GM23338 (cell line): ENCODE data around the gene CNP. TPM values are rescaled to one million over a fixed set of nuclear protein-coding genes. Genes with fewer than 3 reads are reported as not detected.

Experiments used
- ATAC-seq: fragments of 200-7000 bp; cut with Tn5 transposase; 3 replicates; pipeline ENCODE4 v1.9.1; 2020
- DNase-seq: peaks from one replicate; pipeline ENCODE4 v3.0.0-alpha.2; 2015; ENCODE audit warnings: low spot score
- H2AFZ ChIP-seq: fragments of 200-600 bp; sonication (generic); 2 replicates; pipeline ENCODE4 v1.8.0; 2016; ENCODE audit warnings: antibody characterized with exemption, mild to moderate bottlenecking, moderate library complexity
- H3F3A ChIP-seq: fragments of 200-600 bp; sonication (generic); replicated peaks from 2 replicates; pipeline ENCODE4 v1.8.0; 2017; ENCODE audit warnings: antibody characterized with exemption, mixed run types, low read depth
- H3K27ac ChIP-seq: fragments of 200-600 bp; sonication (generic); 2 replicates; pipeline ENCODE4 v1.6.1; 2016; ENCODE audit warnings: low read depth
- H3K27me3 ChIP-seq: fragments of 200-600 bp; sonication (generic); 2 replicates; pipeline ENCODE4 v1.8.0; 2016; ENCODE audit warnings: mild to moderate bottlenecking, mixed run types, moderate library complexity; ENCODE audit not compliant: insufficient read depth
- H3K36me3 ChIP-seq: fragments of 200-600 bp; sonication (generic); 2 replicates; pipeline ENCODE4 v1.8.0; 2016; ENCODE audit warnings: mild to moderate bottlenecking; ENCODE audit not compliant: insufficient read depth
- H3K4me1 ChIP-seq: fragments of 200-600 bp; sonication (generic); 2 replicates; pipeline ENCODE4 v1.8.0; 2016; ENCODE audit warnings: mild to moderate bottlenecking, moderate library complexity; ENCODE audit not compliant: insufficient read depth
- H3K4me2 ChIP-seq: fragments of 200-600 bp; sonication (generic); 2 replicates; pipeline ENCODE4 v1.7.1; 2017; ENCODE audit warnings: mixed run types
- H3K4me3 ChIP-seq: fragments of 200-600 bp; sonication (generic); 2 replicates; pipeline ENCODE4 v1.6.1; 2016; ENCODE audit warnings: mixed run types
- H3K79me2 ChIP-seq: fragments of 200-600 bp; sonication (generic); replicated peaks from 2 replicates; pipeline ENCODE4 v1.8.0; 2017; ENCODE audit warnings: mild to moderate bottlenecking; ENCODE audit not compliant: insufficient read depth
- H3K9me2 ChIP-seq: fragments of 200-600 bp; sonication (generic); 2 replicates; pipeline ENCODE4 v1.8.0; 2017; ENCODE audit not compliant: insufficient read depth
- H4K20me1 ChIP-seq: fragments of 200-600 bp; sonication (generic); replicated peaks from 2 replicates; pipeline ENCODE4 v1.8.0; 2017; ENCODE audit warnings: mild to moderate bottlenecking; ENCODE audit not compliant: insufficient read depth
- H3K27ac Mint-ChIP-seq: 2 replicates; pipeline ENCODE4 v1.8.0; 2020; ENCODE audit warnings: inconsistent platforms, mild to moderate bottlenecking, moderate library complexity, mixed read lengths
- H3K27me3 Mint-ChIP-seq: 3 replicates; pipeline ENCODE4 v1.8.0; 2022; ENCODE audit warnings: low read depth, mild to moderate bottlenecking, moderate library complexity, mixed read lengths, inconsistent platforms; ENCODE audit not compliant: insufficient read depth, poor library complexity
- H3K36me3 Mint-ChIP-seq: 3 replicates; pipeline ENCODE4 v1.8.0; 2021; ENCODE audit warnings: low read depth, mild to moderate bottlenecking, inconsistent platforms, moderate library complexity, mixed read lengths
- H3K4me1 Mint-ChIP-seq: 3 replicates; pipeline ENCODE4 v1.8.0; 2020; ENCODE audit warnings: mild to moderate bottlenecking, inconsistent platforms, mixed read lengths
- H3K4me3 Mint-ChIP-seq: 3 replicates; pipeline ENCODE4 v1.8.0; 2021; ENCODE audit warnings: moderate library complexity, mild to moderate bottlenecking, inconsistent platforms, mixed read lengths
- H3K9me3 Mint-ChIP-seq: 3 replicates; pipeline ENCODE4 v1.8.0; 2020; ENCODE audit warnings: moderate library complexity, mild to moderate bottlenecking, inconsistent platforms, mixed read lengths
- CREB1 ChIP-seq: fragments of 250-450 bp; sonication (Bioruptor Pico); IDR thresholded peaks from 2 replicates; pipeline ENCODE4 v1.5.0; 2020; ENCODE audit warnings: low read depth, mild to moderate bottlenecking, moderate library complexity
- POLR2AphosphoS5 ChIP-seq: IDR thresholded peaks from 2 replicates; pipeline ENCODE4 v1.6.1; 2016; ENCODE audit warnings: antibody characterized with exemption, low read depth
- STAT1 ChIP-seq: IDR thresholded peaks from one replicate; pipeline ENCODE4 v1.6.1; 2016; ENCODE audit warnings: antibody characterized with exemption; ENCODE audit not compliant: unreplicated experiment
- polyA plus RNA-seq: library from polyadenylated mRNA; unstranded; fragments of >200 nt; fragmentation: Nextera tagmentation; extraction: Ambion mirVana; gene quantifications from 2 replicates; pipeline ENCODE4 v1.2.1, GENCODE V29; 2016
- total RNA-seq: library from RNA; depleted of rRNA; stranded (reverse); fragments of >200 nt; shearing (Covaris generic); gene quantifications from 2 replicates; pipeline ENCODE4 v1.2.3, GENCODE V29; 2014
- TF ChIP-seq, protein P1 (sequence below): IDR thresholded peaks from one replicate; pipeline ENCODE4 v1.6.1; 2018; ENCODE audit warnings: antibody characterized with exemption; ENCODE audit not compliant: unreplicated experiment
- TF ChIP-seq, protein P2 (sequence below), 2 experiments: fragments of 200-600 bp in 1 of 2; sonication (generic) in 1 of 2; conservative IDR thresholded peaks; 2 replicates each; pipeline versions ENCODE4 v1.5.1 to v1.6.1; 2016 to 2017; ENCODE audit warnings: antibody characterized with exemption in 2 of 2, low read depth in 2 of 2, mild to moderate bottlenecking in 2 of 2, moderate library complexity in 1 of 2
- TF ChIP-seq, protein P3 (sequence below): fragments of 250-450 bp; sonication (Bioruptor Pico); IDR thresholded peaks from 2 replicates; pipeline ENCODE4 v1.5.0; 2020; ENCODE audit warnings: mild to moderate bottlenecking, moderate library complexity
- TF ChIP-seq, protein P4 (sequence below): IDR thresholded peaks from 2 replicates; pipeline ENCODE4 v1.6.1; 2016; ENCODE audit warnings: antibody characterized with exemption

The CNP gene
- total and polyA plus RNA-seq, 2 experiments from 2014 or later, result 30.8 to 47.8 TPM

DNA sequence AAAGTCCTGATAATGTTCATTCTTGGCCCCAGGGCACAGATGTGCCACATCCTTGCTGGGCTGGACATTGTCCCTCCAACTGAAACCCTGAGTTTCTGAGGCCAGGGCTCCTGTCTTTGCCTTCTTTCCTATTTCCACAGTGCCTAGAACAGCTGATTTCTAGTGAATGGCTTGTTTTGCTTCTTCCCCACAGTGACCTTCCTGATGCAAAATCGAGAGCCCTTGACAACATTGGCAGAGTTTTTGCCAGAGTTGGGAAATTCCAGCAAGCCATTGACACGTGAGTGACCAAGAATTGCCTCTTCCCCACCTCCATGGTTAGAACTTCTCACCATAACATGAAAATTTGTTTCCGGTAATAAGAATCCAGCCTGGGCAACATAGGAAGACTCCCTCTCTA lies 21.7 kb upstream of the CNP start (continued):
- TF ChIP-seq, protein P1, sequence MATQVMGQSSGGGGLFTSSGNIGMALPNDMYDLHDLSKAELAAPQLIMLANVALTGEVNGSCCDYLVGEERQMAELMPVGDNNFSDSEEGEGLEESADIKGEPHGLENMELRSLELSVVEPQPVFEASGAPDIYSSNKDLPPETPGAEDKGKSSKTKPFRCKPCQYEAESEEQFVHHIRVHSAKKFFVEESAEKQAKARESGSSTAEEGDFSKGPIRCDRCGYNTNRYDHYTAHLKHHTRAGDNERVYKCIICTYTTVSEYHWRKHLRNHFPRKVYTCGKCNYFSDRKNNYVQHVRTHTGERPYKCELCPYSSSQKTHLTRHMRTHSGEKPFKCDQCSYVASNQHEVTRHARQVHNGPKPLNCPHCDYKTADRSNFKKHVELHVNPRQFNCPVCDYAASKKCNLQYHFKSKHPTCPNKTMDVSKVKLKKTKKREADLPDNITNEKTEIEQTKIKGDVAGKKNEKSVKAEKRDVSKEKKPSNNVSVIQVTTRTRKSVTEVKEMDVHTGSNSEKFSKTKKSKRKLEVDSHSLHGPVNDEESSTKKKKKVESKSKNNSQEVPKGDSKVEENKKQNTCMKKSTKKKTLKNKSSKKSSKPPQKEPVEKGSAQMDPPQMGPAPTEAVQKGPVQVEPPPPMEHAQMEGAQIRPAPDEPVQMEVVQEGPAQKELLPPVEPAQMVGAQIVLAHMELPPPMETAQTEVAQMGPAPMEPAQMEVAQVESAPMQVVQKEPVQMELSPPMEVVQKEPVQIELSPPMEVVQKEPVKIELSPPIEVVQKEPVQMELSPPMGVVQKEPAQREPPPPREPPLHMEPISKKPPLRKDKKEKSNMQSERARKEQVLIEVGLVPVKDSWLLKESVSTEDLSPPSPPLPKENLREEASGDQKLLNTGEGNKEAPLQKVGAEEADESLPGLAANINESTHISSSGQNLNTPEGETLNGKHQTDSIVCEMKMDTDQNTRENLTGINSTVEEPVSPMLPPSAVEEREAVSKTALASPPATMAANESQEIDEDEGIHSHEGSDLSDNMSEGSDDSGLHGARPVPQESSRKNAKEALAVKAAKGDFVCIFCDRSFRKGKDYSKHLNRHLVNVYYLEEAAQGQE, result no peak

DNA sequence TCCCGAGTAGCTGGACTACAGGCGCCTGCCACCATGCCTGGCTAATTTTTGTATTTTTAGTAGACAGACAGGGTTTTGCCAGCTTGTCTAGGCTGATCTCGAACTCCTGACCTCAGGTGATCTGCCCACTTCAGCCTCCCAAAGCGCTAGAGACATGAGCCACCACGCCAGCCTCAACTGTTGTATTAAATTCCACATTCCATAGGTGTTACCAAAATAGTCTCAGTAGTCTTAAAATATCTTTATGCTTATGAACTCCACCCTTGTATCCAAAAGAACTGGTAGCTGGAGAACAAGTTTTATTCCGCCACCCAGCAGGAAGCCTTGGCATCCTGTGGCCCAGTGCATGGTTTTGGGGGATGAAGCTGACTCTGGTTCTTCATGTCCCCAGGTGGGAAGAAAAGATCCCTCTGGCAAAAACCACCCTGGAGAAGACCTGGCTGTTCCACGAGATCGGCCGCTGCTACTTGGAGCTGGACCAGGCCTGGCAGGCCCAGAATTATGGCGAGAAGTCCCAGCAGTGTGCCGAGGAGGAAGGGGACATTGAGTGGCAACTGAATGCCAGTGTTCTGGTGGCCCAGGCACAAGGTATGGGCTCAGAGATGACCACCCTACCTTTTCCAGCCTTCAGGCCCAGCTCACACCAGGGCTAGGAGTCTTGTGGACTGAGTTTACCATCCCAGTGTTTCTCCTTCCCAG lies 17.7 kb upstream of the CNP start:
- Histone ChIP-seq H3F3A (no peaks in the 10 kb centered on the region), H3K4me2 (no peak overlapping the region), H3K36me3 (no peaks in the 10 kb centered on the region), H4K20me1 (no peaks in the 10 kb centered on the region), H3K4me1 (no peaks in the 10 kb centered on the region), H3K9me2 (no peaks in the 10 kb centered on the region), H3K4me3 (no peak overlapping the region), H2AFZ (no peak overlapping the region), H3K27ac (no peak overlapping the region), H3K27me3 (no peaks in the 10 kb centered on the region), H3K79me2 (no peaks in the 10 kb centered on the region)
- ATAC-seq (no peak), DNase-seq (no peak)
- no peaks in the 10 kb centered on the region for H3K9me3 Mint-ChIP-seq
- no peaks in the 10 kb centered on the region for H3K36me3 Mint-ChIP-seq
- H3K4me1 Mint-ChIP-seq, result no peaks in the 10 kb centered on the region
- no peak overlapping the region for H3K27ac Mint-ChIP-seq
- H3K27me3 Mint-ChIP-seq, result peaks cover 4% of the 10 kb centered on the region
- no peak overlapping the region for H3K4me3 Mint-ChIP-seq
- TF ChIP-seq, protein P2, sequence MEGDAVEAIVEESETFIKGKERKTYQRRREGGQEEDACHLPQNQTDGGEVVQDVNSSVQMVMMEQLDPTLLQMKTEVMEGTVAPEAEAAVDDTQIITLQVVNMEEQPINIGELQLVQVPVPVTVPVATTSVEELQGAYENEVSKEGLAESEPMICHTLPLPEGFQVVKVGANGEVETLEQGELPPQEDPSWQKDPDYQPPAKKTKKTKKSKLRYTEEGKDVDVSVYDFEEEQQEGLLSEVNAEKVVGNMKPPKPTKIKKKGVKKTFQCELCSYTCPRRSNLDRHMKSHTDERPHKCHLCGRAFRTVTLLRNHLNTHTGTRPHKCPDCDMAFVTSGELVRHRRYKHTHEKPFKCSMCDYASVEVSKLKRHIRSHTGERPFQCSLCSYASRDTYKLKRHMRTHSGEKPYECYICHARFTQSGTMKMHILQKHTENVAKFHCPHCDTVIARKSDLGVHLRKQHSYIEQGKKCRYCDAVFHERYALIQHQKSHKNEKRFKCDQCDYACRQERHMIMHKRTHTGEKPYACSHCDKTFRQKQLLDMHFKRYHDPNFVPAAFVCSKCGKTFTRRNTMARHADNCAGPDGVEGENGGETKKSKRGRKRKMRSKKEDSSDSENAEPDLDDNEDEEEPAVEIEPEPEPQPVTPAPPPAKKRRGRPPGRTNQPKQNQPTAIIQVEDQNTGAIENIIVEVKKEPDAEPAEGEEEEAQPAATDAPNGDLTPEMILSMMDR (conservative IDR thresholded peaks at IDR 0.05; ENCODE audit: low read depth in 2 of 2), result no peak
- TF ChIP-seq POLR2AphosphoS5 (no peak), STAT1 (no peak), CREB1 (CRISPR knock-in tag) (no peak)
- TF ChIP-seq, protein P1, result no peak
- TF ChIP-seq, protein P3, sequence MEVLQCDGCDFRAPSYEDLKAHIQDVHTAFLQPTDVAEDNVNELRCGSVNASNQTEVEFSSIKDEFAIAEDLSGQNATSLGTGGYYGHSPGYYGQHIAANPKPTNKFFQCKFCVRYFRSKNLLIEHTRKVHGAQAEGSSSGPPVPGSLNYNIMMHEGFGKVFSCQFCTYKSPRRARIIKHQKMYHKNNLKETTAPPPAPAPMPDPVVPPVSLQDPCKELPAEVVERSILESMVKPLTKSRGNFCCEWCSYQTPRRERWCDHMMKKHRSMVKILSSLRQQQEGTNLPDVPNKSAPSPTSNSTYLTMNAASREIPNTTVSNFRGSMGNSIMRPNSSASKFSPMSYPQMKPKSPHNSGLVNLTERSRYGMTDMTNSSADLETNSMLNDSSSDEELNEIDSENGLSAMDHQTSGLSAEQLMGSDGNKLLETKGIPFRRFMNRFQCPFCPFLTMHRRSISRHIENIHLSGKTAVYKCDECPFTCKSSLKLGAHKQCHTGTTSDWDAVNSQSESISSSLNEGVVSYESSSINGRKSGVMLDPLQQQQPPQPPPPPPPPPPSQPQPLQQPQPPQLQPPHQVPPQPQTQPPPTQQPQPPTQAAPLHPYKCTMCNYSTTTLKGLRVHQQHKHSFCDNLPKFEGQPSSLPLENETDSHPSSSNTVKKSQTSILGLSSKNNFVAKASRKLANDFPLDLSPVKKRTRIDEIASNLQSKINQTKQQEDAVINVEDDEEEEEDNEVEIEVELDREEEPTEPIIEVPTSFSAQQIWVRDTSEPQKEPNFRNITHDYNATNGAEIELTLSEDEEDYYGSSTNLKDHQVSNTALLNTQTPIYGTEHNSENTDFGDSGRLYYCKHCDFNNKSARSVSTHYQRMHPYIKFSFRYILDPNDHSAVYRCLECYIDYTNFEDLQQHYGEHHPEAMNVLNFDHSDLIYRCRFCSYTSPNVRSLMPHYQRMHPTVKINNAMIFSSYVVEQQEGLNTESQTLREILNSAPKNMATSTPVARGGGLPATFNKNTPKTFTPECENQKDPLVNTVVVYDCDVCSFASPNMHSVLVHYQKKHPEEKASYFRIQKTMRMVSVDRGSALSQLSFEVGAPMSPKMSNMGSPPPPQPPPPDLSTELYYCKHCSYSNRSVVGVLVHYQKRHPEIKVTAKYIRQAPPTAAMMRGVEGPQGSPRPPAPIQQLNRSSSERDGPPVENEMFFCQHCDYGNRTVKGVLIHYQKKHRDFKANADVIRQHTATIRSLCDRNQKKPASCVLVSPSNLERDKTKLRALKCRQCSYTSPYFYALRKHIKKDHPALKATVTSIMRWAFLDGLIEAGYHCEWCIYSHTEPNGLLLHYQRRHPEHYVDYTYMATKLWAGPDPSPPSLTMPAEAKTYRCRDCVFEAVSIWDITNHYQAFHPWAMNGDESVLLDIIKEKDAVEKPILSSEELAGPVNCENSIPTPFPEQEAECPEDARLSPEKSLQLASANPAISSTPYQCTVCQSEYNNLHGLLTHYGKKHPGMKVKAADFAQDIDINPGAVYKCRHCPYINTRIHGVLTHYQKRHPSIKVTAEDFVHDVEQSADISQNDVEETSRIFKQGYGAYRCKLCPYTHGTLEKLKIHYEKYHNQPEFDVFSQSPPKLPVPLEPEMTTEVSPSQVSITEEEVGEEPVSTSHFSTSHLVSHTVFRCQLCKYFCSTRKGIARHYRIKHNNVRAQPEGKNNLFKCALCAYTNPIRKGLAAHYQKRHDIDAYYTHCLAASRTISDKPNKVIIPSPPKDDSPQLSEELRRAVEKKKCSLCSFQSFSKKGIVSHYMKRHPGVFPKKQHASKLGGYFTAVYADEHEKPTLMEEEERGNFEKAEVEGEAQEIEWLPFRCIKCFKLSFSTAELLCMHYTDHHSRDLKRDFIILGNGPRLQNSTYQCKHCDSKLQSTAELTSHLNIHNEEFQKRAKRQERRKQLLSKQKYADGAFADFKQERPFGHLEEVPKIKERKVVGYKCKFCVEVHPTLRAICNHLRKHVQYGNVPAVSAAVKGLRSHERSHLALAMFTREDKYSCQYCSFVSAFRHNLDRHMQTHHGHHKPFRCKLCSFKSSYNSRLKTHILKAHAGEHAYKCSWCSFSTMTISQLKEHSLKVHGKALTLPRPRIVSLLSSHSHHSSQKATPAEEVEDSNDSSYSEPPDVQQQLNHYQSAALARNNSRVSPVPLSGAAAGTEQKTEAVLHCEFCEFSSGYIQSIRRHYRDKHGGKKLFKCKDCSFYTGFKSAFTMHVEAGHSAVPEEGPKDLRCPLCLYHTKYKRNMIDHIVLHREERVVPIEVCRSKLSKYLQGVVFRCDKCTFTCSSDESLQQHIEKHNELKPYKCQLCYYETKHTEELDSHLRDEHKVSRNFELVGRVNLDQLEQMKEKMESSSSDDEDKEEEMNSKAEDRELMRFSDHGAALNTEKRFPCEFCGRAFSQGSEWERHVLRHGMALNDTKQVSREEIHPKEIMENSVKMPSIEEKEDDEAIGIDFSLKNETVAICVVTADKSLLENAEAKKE (CRISPR knock-in tag), result no peak
- TF ChIP-seq, protein P4, sequence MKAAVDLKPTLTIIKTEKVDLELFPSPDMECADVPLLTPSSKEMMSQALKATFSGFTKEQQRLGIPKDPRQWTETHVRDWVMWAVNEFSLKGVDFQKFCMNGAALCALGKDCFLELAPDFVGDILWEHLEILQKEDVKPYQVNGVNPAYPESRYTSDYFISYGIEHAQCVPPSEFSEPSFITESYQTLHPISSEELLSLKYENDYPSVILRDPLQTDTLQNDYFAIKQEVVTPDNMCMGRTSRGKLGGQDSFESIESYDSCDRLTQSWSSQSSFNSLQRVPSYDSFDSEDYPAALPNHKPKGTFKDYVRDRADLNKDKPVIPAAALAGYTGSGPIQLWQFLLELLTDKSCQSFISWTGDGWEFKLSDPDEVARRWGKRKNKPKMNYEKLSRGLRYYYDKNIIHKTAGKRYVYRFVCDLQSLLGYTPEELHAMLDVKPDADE, result no peak
